Mucosa of gallbladder (tissue), 1 donor: ENCODE measurements around the gene OSBP2. TPM values are rescaled to one million over a fixed set of nuclear protein-coding genes. Genes with fewer than 3 reads are reported as not detected.

ENCODE experiments used
- DNase-seq: peaks from one replicate; pipeline ENCODE4 v3.0.0-alpha.2; 2020; ENCODE audit warnings: low spot score
- total RNA-seq: library from RNA; stranded (reverse); gene quantifications from one replicate; pipeline ENCODE4 v1.2.1, GENCODE V29; 2021
- donor health status: DM: no; HTN: no; CAD: no.

The OSBP2 gene
- total RNA-seq, 1 donor from 2014 or later, result 10.4 TPM

DNA sequence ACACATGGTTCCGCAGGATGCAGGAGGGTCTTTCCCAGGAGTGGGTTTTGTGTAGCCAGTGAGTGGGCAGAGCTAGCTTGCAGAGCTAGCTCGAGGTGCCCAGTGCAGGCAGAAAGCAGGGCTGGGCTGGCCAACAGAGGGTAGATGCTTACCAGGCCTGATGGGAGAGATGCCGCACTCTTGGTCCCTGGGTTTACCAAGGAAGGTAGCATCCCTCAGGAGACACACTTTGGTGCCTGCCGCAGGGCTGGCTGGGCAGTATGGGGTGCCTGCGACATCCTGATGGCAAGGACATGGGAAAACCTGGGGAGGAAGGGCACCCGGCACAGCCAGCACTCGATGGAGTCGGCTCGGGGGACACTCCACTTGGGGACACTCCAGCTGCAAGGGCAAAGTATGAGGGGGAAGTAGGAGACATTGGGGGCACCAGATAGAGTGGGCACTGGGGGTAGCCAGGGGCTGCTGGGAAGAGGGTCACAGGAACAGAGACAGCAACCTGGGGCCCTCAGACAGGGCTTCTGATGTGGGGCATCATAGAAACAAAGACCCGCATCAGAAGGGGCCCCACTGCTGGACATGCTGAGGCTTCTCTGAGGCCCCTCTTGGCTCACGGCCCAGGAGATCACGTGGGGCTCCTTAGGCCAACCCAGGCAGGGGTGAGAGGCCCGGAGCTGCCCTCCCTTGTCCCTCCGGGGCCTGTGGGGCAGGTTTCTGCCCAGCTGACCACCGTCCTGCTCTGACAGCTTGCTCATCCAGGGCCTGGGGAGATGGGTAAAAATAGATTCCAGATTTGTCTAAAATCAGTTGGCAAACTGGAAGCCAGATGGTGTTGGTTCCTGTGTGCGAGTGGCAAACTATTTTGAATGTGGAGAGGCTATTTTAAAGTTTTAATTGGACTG lies 184.1 kb downstream of the OSBP2 start:
- no peak for DNase-seq

- DNase-seq, result no peak
Measured at GRCh38 chr22:30879415-30879797, 184.7 kb downstream of the OSBP2 start.

DNA sequence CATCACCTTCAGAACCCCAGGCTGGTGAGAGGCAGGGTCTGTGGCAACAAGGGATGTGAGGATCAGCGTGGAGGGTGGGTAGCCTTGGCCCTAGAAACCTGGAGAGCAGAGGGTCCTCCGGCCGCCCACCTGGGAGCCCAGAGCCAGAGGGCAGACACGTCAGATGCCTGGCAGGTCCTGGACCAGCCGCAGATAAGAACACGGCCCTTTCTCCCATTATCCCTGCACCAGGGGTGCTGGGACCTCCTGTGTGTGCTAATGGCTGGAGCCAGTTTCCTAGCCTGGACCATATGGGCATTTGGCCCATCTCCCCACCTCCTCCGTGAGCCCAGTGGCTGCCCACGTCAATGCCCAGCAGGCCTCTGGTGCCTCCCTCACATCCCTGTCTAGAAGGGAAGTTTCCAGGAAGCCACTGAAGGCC lies 185.5 kb downstream of the OSBP2 start:
- DNase-seq, result no peak

GRCh38 chr22:30880847-30881246 lies 186.2 kb downstream of the OSBP2 start:
- DNase-seq, result no peak

DNA sequence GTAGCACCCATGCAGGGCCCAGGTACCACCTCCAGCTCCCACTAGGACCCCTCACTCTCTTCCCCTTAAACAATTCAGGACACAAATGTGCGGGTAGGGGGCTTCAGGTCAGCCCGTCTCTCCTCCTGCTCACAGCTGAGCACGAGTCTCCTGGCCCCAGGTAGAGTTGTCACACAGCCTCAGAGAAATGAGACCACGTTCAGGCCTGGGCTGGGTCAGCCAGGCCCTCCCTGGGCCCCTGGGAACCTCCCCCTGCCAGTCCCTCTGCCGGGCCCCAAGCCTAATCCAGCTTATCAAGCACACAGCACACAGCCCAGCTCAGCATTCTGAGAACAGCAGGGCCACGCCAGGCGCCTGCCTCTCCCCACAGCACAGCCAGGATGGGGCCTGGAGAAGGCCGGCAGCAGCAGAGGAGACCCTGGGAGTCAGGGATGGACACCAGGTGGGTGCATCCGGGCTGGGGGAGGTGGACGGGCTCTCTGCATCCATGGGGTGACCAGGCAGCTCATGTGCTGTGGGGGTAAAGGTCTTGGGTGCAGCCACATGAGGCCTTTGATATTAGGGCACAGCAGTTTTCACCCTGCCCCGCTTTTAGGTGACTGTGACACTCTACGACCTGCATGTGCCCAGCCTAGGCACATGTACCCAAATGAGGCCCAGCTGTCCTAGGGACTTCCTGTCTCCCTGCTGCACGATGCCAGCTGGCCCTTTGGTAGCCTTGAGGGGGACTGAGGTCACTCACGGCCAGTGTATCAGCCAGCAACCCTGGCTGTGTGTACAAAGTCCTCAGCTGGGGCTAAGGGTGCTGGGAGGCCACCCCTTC lies 186.9 kb downstream of the OSBP2 start:
- DNase-seq, result no peak

DNA sequence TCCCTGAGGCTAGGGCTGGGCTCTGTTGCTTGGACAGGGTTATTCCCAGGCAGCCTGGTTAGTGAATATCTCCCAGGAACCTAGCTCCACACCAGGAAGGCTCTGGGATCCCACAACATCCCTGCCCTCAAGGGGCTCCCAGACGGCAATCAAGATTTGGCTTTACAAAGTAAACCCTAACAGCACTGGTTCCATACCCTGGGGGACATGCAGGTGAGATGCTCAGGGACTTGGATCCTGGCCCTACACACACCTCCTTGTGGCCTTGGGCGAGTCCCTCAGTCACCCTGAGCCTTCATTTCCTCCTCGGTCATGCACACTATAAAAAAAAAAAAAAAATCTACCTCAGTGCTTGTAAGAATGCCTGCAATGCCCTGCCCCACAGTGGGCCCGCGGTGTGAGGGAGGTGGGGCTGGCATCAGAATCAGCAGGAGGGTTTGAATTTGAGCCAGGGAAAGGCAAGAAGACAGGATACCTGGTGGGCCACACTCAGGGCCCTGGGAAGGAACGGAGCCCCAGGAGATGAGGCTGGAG lies 187.6 kb downstream of the OSBP2 start:
- no peak for DNase-seq

GRCh38 chr22:30882974-30883533 lies 188.4 kb downstream of the OSBP2 start:
- no peak for DNase-seq

DNA sequence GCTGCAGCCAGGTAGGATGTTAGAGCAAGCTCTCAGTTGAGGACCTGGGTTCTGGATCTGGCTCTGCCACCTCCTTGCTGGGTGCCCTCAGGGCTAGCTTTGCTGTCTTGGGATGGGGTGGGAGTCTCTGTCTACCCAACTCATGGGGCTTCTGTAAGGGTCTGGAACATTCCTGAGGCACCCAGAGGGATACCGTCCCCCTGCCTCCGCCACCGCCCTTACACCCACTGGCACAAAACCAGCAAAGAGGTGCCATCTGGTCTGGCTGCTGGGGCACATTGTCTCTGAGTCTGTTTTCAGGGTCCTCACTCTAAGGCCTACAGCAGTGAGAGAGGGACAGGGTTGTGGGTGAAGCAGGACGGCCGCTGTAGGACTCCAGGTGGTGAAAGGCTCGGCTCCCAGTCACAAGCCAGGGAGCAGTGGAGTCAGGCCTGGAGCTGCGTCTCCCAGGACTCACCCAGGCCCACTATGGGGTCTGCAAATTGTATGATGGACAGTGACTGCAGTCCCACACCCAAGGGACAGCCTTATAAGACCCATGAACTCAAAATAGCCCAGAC lies 189.0 kb downstream of the OSBP2 start:
- DNase-seq, result no peak

DNA sequence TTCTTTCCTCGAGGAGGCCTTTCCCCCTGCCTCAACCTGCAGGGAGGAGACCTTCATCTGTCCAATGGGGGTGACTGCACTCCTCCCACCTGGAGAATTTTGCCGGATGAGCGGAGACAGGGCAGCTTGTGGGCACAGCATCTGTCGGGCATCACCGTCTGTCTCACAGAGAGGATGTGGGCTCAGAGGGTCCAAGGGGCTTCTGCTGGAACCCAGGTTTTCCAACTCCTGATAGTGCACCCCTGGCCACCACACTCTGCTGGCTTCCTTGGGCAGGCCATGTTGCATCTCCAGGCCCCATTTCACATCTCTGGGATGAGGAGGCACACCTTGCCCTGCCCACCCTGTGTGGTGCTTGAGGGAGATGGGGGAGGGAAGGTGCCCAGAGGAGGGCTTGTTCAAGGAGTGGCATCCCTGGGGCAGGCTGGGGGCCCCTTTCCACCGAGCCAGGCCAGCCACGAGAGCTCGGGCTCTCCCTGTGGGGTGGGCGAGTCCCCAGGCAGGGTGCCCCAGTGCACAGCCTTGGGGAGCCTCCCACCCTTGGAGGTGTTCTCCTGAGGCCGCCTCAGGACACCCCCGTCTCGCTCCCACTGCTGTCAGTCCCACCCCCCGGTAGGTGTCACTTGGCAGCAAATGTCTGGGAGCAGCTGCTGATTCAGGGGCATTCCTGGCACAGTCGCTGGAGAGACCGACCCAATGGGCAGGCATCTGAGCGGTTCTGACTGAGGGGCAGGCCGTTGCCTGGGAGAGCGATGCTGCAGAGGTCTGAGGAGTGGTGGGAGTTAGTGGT lies 189.7 kb downstream of the OSBP2 start:
- no peak for DNase-seq

DNA sequence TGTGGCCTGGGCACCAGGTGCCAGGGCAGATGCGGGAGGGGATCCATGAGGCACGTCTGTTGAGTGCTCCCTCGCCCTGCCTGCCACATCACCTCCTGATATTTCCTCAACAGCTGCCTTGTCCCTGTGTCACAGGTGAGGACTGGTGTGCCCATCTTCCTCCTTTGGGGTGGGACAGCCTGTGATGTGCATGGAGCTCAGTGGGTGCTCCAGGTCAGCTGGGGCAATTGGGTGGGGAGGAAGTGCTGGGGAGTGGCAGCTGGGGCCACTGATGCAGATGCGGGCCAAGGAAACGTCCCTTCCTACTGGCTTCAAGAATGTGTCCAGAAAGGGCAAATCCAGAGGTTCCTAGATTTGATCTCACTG lies 190.3 kb downstream of the OSBP2 start:
- no peak for DNase-seq

GRCh38 chr22:30885591-30885990 lies 190.9 kb downstream of the OSBP2 start:
- DNase-seq, result no peak

- no peak for DNase-seq
Measured at GRCh38 chr22:30887453-30887852, 192.8 kb downstream of the OSBP2 start.

DNA sequence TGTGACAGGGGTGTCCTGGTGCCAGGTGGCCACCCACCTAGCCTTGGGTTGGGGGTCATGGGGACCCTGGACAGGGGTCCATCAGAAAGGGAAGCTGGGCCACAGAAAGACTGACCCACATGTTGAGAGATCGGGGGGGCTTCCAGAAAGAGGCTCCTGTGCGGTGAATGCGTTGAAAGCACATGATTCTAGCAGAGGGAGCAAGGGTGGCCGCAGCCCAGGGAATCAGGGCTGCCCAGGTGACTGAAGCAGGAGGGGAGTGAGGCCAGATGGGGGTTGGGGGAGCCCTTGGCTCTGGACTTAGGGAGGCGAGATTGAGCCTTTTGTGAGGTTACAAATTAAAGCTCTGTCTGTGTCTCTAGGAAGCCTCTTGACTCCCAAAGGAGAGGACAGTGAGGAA lies 193.2 kb downstream of the OSBP2 start:
- no peak for DNase-seq

DNA sequence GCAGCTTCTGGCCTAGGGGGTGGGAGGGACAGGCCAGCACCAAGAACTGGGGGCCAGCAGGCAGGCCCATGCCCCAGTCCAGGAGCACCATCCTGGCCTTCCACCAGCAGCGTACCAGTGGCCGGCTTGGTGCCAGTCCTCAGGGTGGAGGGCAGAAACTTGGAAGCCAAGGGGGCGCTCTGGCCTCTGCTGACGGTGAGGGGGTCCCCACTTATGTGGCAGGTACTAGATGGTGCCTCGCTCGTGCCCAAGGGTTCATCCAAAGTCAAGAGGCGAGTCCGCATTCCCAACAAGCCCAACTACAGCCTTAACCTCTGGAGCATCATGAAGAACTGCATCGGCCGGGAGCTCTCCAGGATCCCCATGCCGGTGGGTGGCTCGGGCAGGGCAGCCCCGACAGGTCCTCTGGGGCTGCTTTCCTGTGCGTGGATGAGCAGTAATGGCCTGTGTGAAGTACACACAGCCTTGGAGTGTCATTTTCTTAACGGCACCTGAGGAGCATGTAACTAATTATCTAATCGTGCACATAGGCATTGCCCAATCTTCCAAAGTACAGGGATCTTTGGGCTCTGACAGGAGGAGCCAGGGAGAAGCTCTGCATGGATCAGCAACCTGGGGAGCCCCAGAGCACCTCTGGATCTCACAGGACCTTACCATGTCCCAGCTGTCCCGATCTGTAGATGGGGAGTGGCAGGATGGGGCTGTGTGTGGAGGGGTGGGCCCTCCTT lies 194.8 kb downstream of the OSBP2 start:
- no peak for DNase-seq

- no peak for DNase-seq
Measured at GRCh38 chr22:30889996-30890480, 195.4 kb downstream of the OSBP2 start.

DNA sequence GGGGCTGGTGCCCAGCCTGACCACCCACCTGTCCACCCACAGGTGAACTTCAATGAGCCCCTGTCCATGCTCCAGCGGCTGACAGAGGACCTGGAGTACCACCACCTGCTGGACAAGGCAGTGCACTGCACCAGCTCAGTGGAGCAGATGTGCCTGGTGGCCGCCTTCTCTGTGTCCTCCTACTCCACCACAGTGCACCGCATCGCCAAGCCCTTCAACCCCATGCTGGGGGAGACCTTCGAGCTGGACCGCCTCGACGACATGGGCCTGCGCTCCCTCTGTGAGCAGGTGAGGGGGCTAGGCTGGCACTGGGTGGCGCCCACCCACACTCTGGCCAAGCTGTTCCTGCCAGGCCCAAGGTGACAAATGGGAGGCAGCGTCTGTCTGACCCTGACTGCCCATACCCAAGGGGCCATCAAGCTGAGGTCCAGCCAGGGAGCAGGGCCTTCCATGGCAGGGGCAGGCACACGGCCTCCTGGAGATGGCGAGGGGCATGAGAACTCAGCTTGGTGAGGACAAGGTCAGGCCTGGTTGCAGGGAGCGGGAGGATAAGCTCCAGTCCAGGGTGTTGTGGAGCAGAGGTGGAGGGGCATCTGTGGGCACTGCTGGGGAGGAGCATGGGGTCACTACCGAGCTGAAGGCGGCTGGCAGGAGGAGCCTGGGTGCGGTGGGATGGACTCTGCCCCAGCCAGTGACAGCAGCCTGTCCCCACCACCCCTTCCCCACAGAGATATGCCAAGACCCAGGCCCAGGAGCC lies 196.2 kb downstream of the OSBP2 start:
- DNase-seq, result peak; percentile 17

DNA sequence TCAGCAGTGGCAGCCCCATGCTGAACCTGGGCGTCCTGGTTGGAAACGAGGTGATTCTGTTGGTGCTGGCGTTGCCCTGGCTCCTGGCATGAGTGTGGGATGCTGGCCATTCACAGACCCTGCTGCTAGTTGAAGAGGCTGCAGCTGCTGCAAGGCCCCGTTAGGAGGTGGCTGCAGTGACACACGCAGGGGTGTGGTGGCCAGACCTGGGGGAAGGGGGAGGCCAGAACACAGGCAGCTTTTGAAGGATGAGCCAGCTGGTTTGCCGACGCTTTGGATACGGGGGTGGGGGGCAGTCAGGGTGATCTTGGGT lies 196.7 kb downstream of the OSBP2 start:
- no peak for DNase-seq

DNA sequence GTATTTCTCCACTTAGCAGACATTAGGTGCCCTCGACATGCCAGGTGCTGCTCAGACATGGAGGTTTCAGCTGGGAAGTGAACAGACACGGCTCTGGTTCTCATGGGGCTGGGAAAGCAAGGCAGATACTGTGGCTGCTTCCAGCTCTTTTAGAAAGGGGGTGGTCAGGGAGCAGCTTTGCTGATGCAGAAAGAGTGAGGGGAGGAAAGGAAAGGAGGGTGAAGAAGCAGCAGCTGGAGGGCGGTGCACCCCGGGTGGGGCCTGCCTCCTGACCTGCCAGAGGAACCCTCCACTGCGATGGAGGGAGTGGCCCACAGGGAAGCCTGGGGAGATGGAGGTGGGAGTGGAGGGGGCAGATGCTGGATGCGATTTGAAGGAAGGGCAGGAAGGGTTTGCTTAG lies 197.1 kb downstream of the OSBP2 start:
- DNase-seq, result no peak

GRCh38 chr22:30892286-30892685 lies 197.6 kb downstream of the OSBP2 start:
- no peak for DNase-seq

DNA sequence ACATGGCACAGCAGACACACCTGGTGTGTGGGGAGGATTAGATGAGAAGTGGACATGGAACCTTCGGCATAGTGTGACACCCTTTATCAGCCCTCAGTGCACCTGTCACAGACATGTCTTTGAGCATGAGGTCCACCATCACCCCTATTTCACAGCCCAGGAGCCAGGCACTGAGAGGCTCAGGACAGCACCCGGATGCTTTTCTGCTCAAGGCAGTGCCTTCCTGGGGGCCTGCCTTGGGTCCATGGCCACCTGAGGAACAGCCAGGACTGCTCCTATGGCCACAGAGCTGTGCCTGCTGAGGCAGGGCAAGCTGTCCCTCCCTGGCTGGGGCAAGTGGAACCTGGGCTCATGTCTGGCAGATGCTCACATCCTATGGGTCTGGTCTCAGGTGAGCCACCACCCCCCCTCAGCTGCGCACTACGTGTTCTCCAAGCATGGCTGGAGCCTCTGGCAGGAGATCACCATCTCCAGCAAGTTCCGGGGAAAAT lies 198.1 kb downstream of the OSBP2 start:
- DNase-seq, result no peak
